ENCODE data around the gene ELANE.

DNA sequence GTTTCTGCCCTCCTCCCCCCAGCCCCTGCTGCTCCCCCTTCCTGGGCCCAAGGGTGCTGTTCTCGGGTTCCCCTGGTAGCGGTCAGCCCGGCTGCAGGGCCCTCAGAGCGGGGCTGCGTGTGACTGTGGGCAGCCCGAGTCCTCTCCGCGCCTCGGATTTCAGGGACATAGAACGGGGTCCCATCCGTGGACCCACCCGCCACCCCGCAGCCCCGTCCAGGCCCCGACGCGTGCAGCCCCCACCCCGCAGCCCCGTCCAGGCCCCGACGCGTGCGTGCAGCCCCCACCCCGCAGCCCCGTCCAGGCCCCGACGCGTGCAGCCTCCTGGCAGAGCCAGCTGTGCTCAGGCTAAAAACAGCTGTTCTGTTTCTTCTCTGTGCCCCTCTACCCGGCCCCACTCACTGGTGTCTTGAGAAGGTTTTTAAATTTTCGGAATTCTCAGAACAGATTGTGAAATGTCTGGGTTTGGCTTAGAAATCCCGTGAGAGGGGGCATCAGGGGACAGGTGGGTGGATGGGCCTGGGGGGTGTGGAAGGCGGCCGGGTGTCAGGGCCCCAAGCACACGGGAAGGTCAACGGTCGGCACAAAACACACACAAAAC, 16.8 kb upstream of the ELANE start:
- TF ChIP-seq, protein P1, sequence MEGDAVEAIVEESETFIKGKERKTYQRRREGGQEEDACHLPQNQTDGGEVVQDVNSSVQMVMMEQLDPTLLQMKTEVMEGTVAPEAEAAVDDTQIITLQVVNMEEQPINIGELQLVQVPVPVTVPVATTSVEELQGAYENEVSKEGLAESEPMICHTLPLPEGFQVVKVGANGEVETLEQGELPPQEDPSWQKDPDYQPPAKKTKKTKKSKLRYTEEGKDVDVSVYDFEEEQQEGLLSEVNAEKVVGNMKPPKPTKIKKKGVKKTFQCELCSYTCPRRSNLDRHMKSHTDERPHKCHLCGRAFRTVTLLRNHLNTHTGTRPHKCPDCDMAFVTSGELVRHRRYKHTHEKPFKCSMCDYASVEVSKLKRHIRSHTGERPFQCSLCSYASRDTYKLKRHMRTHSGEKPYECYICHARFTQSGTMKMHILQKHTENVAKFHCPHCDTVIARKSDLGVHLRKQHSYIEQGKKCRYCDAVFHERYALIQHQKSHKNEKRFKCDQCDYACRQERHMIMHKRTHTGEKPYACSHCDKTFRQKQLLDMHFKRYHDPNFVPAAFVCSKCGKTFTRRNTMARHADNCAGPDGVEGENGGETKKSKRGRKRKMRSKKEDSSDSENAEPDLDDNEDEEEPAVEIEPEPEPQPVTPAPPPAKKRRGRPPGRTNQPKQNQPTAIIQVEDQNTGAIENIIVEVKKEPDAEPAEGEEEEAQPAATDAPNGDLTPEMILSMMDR (IDR thresholded peaks at IDR 0.05; ENCODE audit: poor library complexity), result no peak
- TF ChIP-seq EZH2 (IDR thresholded peaks at IDR 0.05; ENCODE audit: borderline replicate concordance), result no peak

Data from hepatocyte (in vitro differentiated cells).